HEK293T (cell line): ENCODE data around the gene CRISP3.

Source experiments
- BHLHE40 ChIP-seq: fragments of 450-650 bp; IDR thresholded peaks from 2 replicates; pipeline ENCODE4 v1.6.1; 2016; ENCODE audit warnings: mild to moderate bottlenecking, moderate library complexity, borderline replicate concordance
- CTBP1 ChIP-seq: fragments of 450-650 bp; IDR thresholded peaks from 2 replicates; pipeline ENCODE4 v1.6.1; 2016; ENCODE audit warnings: borderline replicate concordance
- FOXA1 ChIP-seq: fragments of 450-650 bp; IDR thresholded peaks from 2 replicates; pipeline ENCODE4 v1.6.1; 2016; ENCODE audit warnings: mild to moderate bottlenecking
- FOXM1 ChIP-seq: fragments of 450-650 bp; IDR thresholded peaks from 2 replicates; pipeline ENCODE4 v1.6.1; 2017; ENCODE audit warnings: mild to moderate bottlenecking, borderline replicate concordance
- HDGF ChIP-seq: fragments of 450-650 bp; IDR thresholded peaks from 2 replicates; pipeline ENCODE4 v1.6.1; 2017; ENCODE audit warnings: antibody characterized with exemption, borderline replicate concordance
- L3MBTL2 ChIP-seq: fragments of 450-650 bp; conservative IDR thresholded peaks from 2 replicates; pipeline ENCODE4 v1.6.1; 2016; ENCODE audit warnings: mild to moderate bottlenecking
- LEF1 ChIP-seq: fragments of 450-650 bp; IDR thresholded peaks from 2 replicates; pipeline ENCODE4 v1.6.1; 2017; ENCODE audit warnings: mild to moderate bottlenecking, borderline replicate concordance
- NFRKB ChIP-seq: fragments of 450-650 bp; IDR thresholded peaks from 2 replicates; pipeline ENCODE4 v1.6.1; 2016; ENCODE audit warnings: mild to moderate bottlenecking, moderate library complexity
- SP1 ChIP-seq: fragments of 450-650 bp; IDR thresholded peaks from 2 replicates; pipeline ENCODE4 v1.6.1; 2017
- TARDBP ChIP-seq: fragments of 450-650 bp; IDR thresholded peaks from 2 replicates; pipeline ENCODE4 v1.6.1; 2016
- ZNF384 ChIP-seq: fragments of 450-650 bp; IDR thresholded peaks from 2 replicates; pipeline ENCODE4 v1.6.1; 2016
- TF ChIP-seq, protein P1 (sequence below): fragments of 450-650 bp; IDR thresholded peaks from 2 replicates; pipeline ENCODE4 v1.6.1; 2016

DNA sequence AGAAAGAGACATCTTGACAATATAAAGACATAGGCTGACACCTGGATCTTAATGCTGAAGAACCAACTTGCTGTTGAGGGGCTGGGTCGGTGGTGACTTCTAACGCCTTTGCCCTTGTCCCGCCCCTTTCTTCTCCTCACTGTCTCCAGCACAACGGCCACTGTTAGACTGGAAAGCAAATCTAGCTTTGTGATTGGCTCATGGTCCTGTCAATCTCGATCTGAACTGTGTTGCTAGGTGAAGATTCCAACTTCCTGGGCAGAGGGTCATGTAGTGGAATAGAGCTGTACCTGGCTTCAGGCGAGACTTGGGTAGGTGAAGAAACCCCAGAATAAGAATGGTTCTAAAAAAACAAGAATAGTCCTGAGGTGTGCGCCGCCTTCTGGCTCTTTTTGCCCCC, 43.0 kb upstream of the CRISP3 start, which contains the start of gene PGK2:
- TF ChIP-seq FOXM1 (no peak), ZNF384 (no peak), SP1 (no peak), BHLHE40 (no peak), NFRKB (no peak), HDGF (no peak), FOXA1 (no peak), L3MBTL2 (no peak), CTBP1 (no peak), TARDBP (no peak), LEF1 (no peak)
- TF ChIP-seq, protein P1, sequence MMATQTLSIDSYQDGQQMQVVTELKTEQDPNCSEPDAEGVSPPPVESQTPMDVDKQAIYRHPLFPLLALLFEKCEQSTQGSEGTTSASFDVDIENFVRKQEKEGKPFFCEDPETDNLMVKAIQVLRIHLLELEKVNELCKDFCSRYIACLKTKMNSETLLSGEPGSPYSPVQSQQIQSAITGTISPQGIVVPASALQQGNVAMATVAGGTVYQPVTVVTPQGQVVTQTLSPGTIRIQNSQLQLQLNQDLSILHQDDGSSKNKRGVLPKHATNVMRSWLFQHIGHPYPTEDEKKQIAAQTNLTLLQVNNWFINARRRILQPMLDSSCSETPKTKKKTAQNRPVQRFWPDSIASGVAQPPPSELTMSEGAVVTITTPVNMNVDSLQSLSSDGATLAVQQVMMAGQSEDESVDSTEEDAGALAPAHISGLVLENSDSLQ: peak; percentile 93
